OCI-LY7 (cell line): ENCODE results near the gene NOTO. TPM values are rescaled to one million over a fixed set of nuclear protein-coding genes. Genes with fewer than 3 reads are reported as not detected.

ENCODE experiments used
- BruUV-seq: library from RNA; stranded (reverse); fragments of 400-500 nt; replicated peaks from 2 replicates; lab custom pipeline; 2021; lab: Mats Ljungman, UMichigan
- CTCF ChIA-PET: fragments of 300-600 bp; sonication (Branson Sonifier 250); formaldehyde crosslinking; loops from one replicate; lab custom pipeline; 2022; ENCODE audit warnings: antibody characterized with exemption; ENCODE audit not compliant: unreplicated experiment; lab: Charles Lee
- POLR2A ChIA-PET: fragments of 300-600 bp; sonication (Branson Sonifier 250); formaldehyde crosslinking; loops from one replicate; lab custom pipeline; 2022; ENCODE audit warnings: antibody characterized with exemption; lab: Charles Lee
- DNase-seq: peaks from one replicate; pipeline ENCODE4 v3.0.0-alpha.2; 2015; ENCODE audit warnings: low spot score
- H2AFZ ChIP-seq: fragments of 200-600 bp; sonication (generic), shearing (Covaris generic); 2 replicates; pipeline ENCODE4 v1.6.1; 2014; ENCODE audit warnings: mild to moderate bottlenecking, antibody characterized with exemption, low read length, moderate library complexity
- H3K27ac ChIP-seq: fragments of 200-600 bp; sonication (generic); 2 replicates; pipeline ENCODE4 v1.5.1; 2014; ENCODE audit warnings: mixed run types, low read depth, mild to moderate bottlenecking, moderate library complexity, low read length, inconsistent platforms; ENCODE audit not compliant: poor library complexity, severe bottlenecking
- H3K36me3 ChIP-seq: fragments of 200-600 bp; sonication (generic); 2 replicates; pipeline ENCODE4 v1.6.1; 2014; ENCODE audit warnings: mild to moderate bottlenecking, antibody characterized with exemption, low read length, moderate library complexity, mixed read lengths; ENCODE audit not compliant: insufficient read depth
- H3K4me1 ChIP-seq: fragments of 200-600 bp; sonication (generic); 2 replicates; pipeline ENCODE4 v1.5.1; 2014; ENCODE audit warnings: mild to moderate bottlenecking, low read length; ENCODE audit not compliant: insufficient read depth, poor library complexity, severe bottlenecking
- H3K4me2 ChIP-seq: fragments of 200-600 bp; sonication (generic); 2 replicates; pipeline ENCODE4 v1.6.1; 2014; ENCODE audit warnings: mild to moderate bottlenecking, low read length
- H3K4me3 ChIP-seq: fragments of 200-600 bp; sonication (generic); 2 replicates; pipeline ENCODE4 v1.5.1; 2014; ENCODE audit warnings: mild to moderate bottlenecking, low read depth, low read length; ENCODE audit not compliant: poor library complexity, severe bottlenecking
- H3K79me2 ChIP-seq: fragments of 200-600 bp; sonication (generic); 2 replicates; pipeline ENCODE4 v1.6.1; 2016; ENCODE audit warnings: low read depth, mild to moderate bottlenecking, low read length, moderate library complexity, mixed read lengths; ENCODE audit not compliant: insufficient read depth
- H3K9me2 ChIP-seq: fragments of 200-600 bp; sonication (generic); 2 replicates; pipeline ENCODE4 v1.6.1; 2016; ENCODE audit warnings: mild to moderate bottlenecking, low read length, mixed read lengths; ENCODE audit not compliant: insufficient read depth
- H3K9me3 ChIP-seq: fragments of 200-600 bp; sonication (generic); 2 replicates; pipeline ENCODE4 v1.6.1; 2014; ENCODE audit warnings: mild to moderate bottlenecking, mixed run types, low read length, mixed read lengths
- H4K20me1 ChIP-seq: fragments of 200-600 bp; sonication (generic); 2 replicates; pipeline ENCODE4 v1.6.1; 2014; ENCODE audit warnings: mild to moderate bottlenecking, antibody characterized with exemption, low read length, moderate library complexity, mixed read lengths; ENCODE audit not compliant: insufficient read depth
- CTCF ChIP-seq: fragments of 200-600 bp; sonication (generic); conservative IDR thresholded peaks from 2 replicates; pipeline ENCODE4 v1.5.1; 2014; ENCODE audit warnings: mild to moderate bottlenecking, antibody characterized with exemption, low read length, moderate library complexity, mixed read lengths
- EZH2phosphoT487 ChIP-seq: fragments of 200-600 bp; sonication (generic); IDR thresholded peaks from 2 replicates; pipeline ENCODE4 v1.6.1; 2018; ENCODE audit warnings: low read depth, borderline replicate concordance, mild to moderate bottlenecking, mixed run types, antibody characterized with exemption, low read length, moderate library complexity, mixed read lengths
- intact Hi-C: fragments of 100-400 bp; cut with micrococcal nuclease; formaldehyde crosslinking; loops from one replicate; pipeline ENCODE4 v1.10.0; 2022; ENCODE audit not compliant: unreplicated experiment
- total RNA-seq, 2 experiments: library from RNA; depleted of rRNA in 1 of 2; stranded (reverse); fragments of >200 nt in 1 of 2; shearing (Covaris generic) in 1 of 2; gene quantifications; 2 replicates each; pipeline ENCODE4 v1.2.3, GENCODE V29; 2014 to 2022

The NOTO gene
- total RNA-seq, 2 experiments from 2014 or later: not detected

GRCh38 chr2:73218298-73218697 is 15.9 kb downstream of the NOTO start:
- no TSS peak for BruUV-seq
- ChIA-PET CTCF (interaction anchor here (0.6 kb wide), 1 partner anchor 43 kb away, joined by 3 read pairs; no protein-coding TSS in a partner anchor), POLR2A (interaction anchor here (1.4 kb wide), 1 partner anchor 30 kb away, joined by 3 read pairs; no protein-coding TSS in a partner anchor)
- H3K9me3 ChIP-seq: no peaks in the 10 kb centered on the region
- H2AFZ ChIP-seq: no peak overlapping the region
- no peak for TF ChIP-seq CTCF
- peaks cover 35% of the 10 kb centered on the region for H3K79me2 ChIP-seq
- H3K4me3 ChIP-seq: no peak overlapping the region
- H3K36me3 ChIP-seq: peaks cover 37% of the 10 kb centered on the region
- H3K4me2 ChIP-seq: no peak overlapping the region
- DNase-seq: no peak
- no peak overlapping the region for H3K27ac ChIP-seq
- intact Hi-C loops: no loop called here
- H3K9me2 ChIP-seq: no peaks in the 10 kb centered on the region
- no peaks in the 10 kb centered on the region for H4K20me1 ChIP-seq
- H3K4me1 ChIP-seq: peaks cover 18% of the 10 kb centered on the region

- POLR2A ChIA-PET: interaction anchor here (0.7 kb wide), 1 partner anchor 12 kb away, joined by 3 read pairs; no protein-coding TSS in a partner anchor
- H3K4me2 ChIP-seq: no peak overlapping the region
These were observed 21.4 kb downstream of the NOTO start for GRCh38 chr2:73223821-73224220.

More at GRCh38 chr2:73223821-73224220, 21.4 kb downstream of the NOTO start:
- H3K79me2 ChIP-seq: no peaks in the 10 kb centered on the region
- intact Hi-C loops: no loop called here
- H3K27ac ChIP-seq: no peak overlapping the region
- H3K4me1 ChIP-seq: no peaks in the 10 kb centered on the region
- DNase-seq: no peak
- no peaks in the 10 kb centered on the region for H4K20me1 ChIP-seq
- no peak overlapping the region for H2AFZ ChIP-seq
- TF ChIP-seq CTCF: no peak
- no peak for TF ChIP-seq EZH2phosphoT487
- no peaks in the 10 kb centered on the region for H3K9me2 ChIP-seq
- CTCF ChIA-PET: no interaction called here
- no peaks in the 10 kb centered on the region for H3K9me3 ChIP-seq
- H3K36me3 ChIP-seq: peaks cover 85% of the 10 kb centered on the region
- no peak overlapping the region for H3K4me3 ChIP-seq
- BruUV-seq: no TSS peak
